ENCODE measurements around the gene ATP8A1.

GRCh38 chr4:42523066-42523718, 133.7 kb downstream of the ATP8A1 start:
- no peak for TF ChIP-seq ATF3 (IDR thresholded peaks at IDR 0.05)
- no peak for TF ChIP-seq CTCF (IDR thresholded peaks at IDR 0.05; ENCODE audit: low read depth, low read length, missing input control)
- no peak for TF ChIP-seq REST (IDR thresholded peaks at IDR 0.05)
- no peak for TF ChIP-seq TAF1 (conservative IDR thresholded peaks at IDR 0.05)
- TF ChIP-seq GABPA (IDR thresholded peaks at IDR 0.05 in 1 of 2, conservative IDR thresholded peaks at IDR 0.05 in 1 of 2): no peak
- no peak for TF ChIP-seq HNF4G (IDR thresholded peaks at IDR 0.05)
- no peak for TF ChIP-seq YY1 (IDR thresholded peaks at IDR 0.05)
- TF ChIP-seq HNF4A (conservative IDR thresholded peaks at IDR 0.05): no peak
